Esophagus squamous epithelium (tissue), 5 donors: ENCODE results near the gene OTUD5. TPM values are rescaled to one million over a fixed set of nuclear protein-coding genes. Genes with fewer than 3 reads are reported as not detected.

Source experiments
- DNase-seq: peaks from one replicate; lab custom pipeline; 2025; lab: John Stamatoyannopoulos, UW
- H3K27ac ChIP-seq, 4 donors: fragments of 200-600 bp; sonication (generic); one replicate each; pipeline ENCODE4 v1.5.1; 2016 to 2019; ENCODE audit warnings: mild to moderate bottlenecking in 1 of 4
- H3K27me3 ChIP-seq, 4 donors: fragments of 200-600 bp; sonication (generic); 1 replicate in 3 of 4; 2 replicates in 1 of 4; pipeline versions ENCODE4 v1.5.1 to v1.6.0; 2017 to 2021; ENCODE audit warnings: antibody characterized with exemption in 1 of 4
- H3K36me3 ChIP-seq, 3 donors: fragments of 200-600 bp; sonication (generic); one replicate each; pipeline ENCODE4 v1.5.1; 2016 to 2019
- H3K4me1 ChIP-seq, 3 donors: fragments of 200-600 bp; sonication (generic); one replicate each; pipeline ENCODE4 v1.5.1; 2017 to 2019
- H3K4me3 ChIP-seq, 4 donors: fragments of 200-600 bp; sonication (generic); 1 replicate in 3 of 4; 2 replicates in 1 of 4; pipeline ENCODE4 v1.5.1; 2016 to 2019; ENCODE audit warnings: mild to moderate bottlenecking in 2 of 4, moderate library complexity in 1 of 4
- H3K9me3 ChIP-seq, 3 donors: fragments of 200-600 bp; sonication (generic); one replicate each; pipeline ENCODE4 v1.5.1; 2016 to 2019
- CTCF ChIP-seq, 6 experiments: fragments of 450-650 bp in 4 of 6; fragments of 200-600 bp in 2 of 6; sonication (generic) in 2 of 6; IDR thresholded peaks; one replicate each; pipeline ENCODE4 v1.5.1; 2016 to 2019; ENCODE audit warnings: antibody characterized with exemption in 6 of 6, mild to moderate bottlenecking in 4 of 6, moderate library complexity in 4 of 6
- POLR2A ChIP-seq, 4 donors: fragments of 450-650 bp; IDR thresholded peaks; one replicate each; pipeline ENCODE4 v1.6.1; 2017; ENCODE audit warnings: antibody characterized with exemption in 4 of 4, mild to moderate bottlenecking in 4 of 4, moderate library complexity in 3 of 4
- whole genome bisulfite sequencing, 2 donors: methylation state at CpG; one replicate each; pipeline ENCODE4 v1.1.5; 2018; 5-methylcytosine and 5-hydroxymethylcytosine counted together
- intact Hi-C: fragments of 100-400 bp; cut with DNase I; formaldehyde crosslinking; loops from one replicate; pipeline ENCODE4 v1.15.0; 2022
- total RNA-seq, 4 donors: library from RNA; depleted of rRNA; stranded (reverse); fragments of >200 nt; gene quantifications; one replicate each; pipeline ENCODE4 v1.1.0, GENCODE V29; 2016
- donor health status: DM: yes; HTN: yes; CAD: no.

Gene OTUD5
- total RNA-seq, 4 donors from 2014 or later, result 15.7 to 28.4 (median 24.3) TPM

GRCh38 chrX:48966796-48967579 is 9.6 kb upstream of the OTUD5 start:
- H3K27me3 ChIP-seq, result no peaks in the 10 kb centered on the region
- H3K36me3 ChIP-seq, result no peaks in the 10 kb centered on the region
- DNase-seq, result no peak
- H3K4me1 ChIP-seq, result peaks cover 0 to 8% (median 0%) of the 10 kb centered on the region in 3 donors
- no peaks in the 10 kb centered on the region for H3K9me3 ChIP-seq
- no peak overlapping the region for H3K4me3 ChIP-seq
- H3K27ac ChIP-seq, result no peak overlapping the region
- 78 to 83% methylated on average over 8 to 12 of the region's 15 CpGs for WGBS, 2 donors
- no peak for TF ChIP-seq CTCF (IDR thresholded peaks at IDR 0.05)
- TF ChIP-seq POLR2A (IDR thresholded peaks at IDR 0.05), result no peak
- intact Hi-C loops, result no loop called here

- no peaks in the 10 kb centered on the region for H3K4me1 ChIP-seq
- 87 to 88% methylated on average over 1 to 4 of the region's 14 CpGs for WGBS, 2 donors
- intact Hi-C loops, result no loop called here
Measured at GRCh38 chrX:48965959-48966358, 8.6 kb upstream of the OTUD5 start.

DNA sequence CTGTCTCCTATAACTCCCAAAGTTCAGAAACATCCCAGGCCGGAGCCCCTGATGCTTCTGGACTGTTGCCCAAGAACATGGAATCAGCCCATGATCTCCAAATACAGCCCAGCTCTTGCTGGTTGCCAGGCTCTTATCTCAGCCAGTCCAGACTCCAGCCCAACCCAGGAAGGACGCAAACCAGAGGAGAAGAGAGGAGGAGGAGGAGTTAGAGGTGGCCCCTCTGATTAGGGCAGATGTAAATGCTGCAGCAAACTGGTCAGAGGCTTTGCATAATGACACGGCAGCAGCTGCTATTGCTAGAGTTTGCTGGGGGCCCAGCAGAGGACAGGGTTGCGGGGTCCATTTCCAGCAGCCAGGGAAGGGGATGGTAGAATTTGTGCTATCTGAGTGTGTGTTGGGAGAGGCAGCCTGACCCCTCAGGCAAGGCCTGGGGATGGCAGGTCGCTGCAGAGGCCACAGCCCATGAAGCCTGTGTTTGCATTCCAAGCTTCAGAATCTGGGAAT is 4.2 kb upstream of the OTUD5 start:
- no peak for TF ChIP-seq CTCF (IDR thresholded peaks at IDR 0.05)
- peak in 1 of 4 donors; percentile 29 for TF ChIP-seq POLR2A (IDR thresholded peaks at IDR 0.05)
- 41 to 60% methylated on average over 1 to 5 of the region's 5 CpGs for WGBS, 2 donors
- H3K4me1 ChIP-seq, result peaks cover under 1 to 13% (median 4%) of the 10 kb centered on the region in 3 donors
- H3K36me3 ChIP-seq, result no peaks in the 10 kb centered on the region
- no peaks in the 10 kb centered on the region for H3K27me3 ChIP-seq
- no peaks in the 10 kb centered on the region for H3K9me3 ChIP-seq
- H3K27ac ChIP-seq, result peak overlapping the region in 1 of 4 donors; percentile 54
- intact Hi-C loops, result no loop called here
- DNase-seq, result no peak
- no peak overlapping the region for H3K4me3 ChIP-seq

More at GRCh38 chrX:48965959-48966358, 8.6 kb upstream of the OTUD5 start:
- H3K27ac ChIP-seq, result no peak overlapping the region
- H3K27me3 ChIP-seq, result no peaks in the 10 kb centered on the region
- DNase-seq, result no peak
- no peaks in the 10 kb centered on the region for H3K9me3 ChIP-seq
- TF ChIP-seq POLR2A (IDR thresholded peaks at IDR 0.05), result no peak
- no peak for TF ChIP-seq CTCF (IDR thresholded peaks at IDR 0.05)
- H3K4me3 ChIP-seq, result no peak overlapping the region
- H3K36me3 ChIP-seq, result no peaks in the 10 kb centered on the region

GRCh38 chrX:48960291-48960690 is 2.9 kb upstream of the OTUD5 start:
- intact Hi-C loops, result no loop called here
- TF ChIP-seq CTCF (IDR thresholded peaks at IDR 0.05), result no peak
- TF ChIP-seq POLR2A (IDR thresholded peaks at IDR 0.05), result no peak
- H3K9me3 ChIP-seq, result no peaks in the 10 kb centered on the region
- H3K4me3 ChIP-seq, result no peak overlapping the region
- H3K27ac ChIP-seq, result peak overlapping the region in 1 of 4 donors; percentile 96
- H3K4me1 ChIP-seq, result peaks cover 5 to 26% (median 10%) of the 10 kb centered on the region in 3 donors
- H3K36me3 ChIP-seq, result peaks cover 0 to 7% (median 0%) of the 10 kb centered on the region in 3 donors
- no peak for DNase-seq
- 81 to 100% methylated on average over 2 of the region's 2 CpGs for WGBS, 2 donors
- H3K27me3 ChIP-seq, result no peaks in the 10 kb centered on the region

DNA sequence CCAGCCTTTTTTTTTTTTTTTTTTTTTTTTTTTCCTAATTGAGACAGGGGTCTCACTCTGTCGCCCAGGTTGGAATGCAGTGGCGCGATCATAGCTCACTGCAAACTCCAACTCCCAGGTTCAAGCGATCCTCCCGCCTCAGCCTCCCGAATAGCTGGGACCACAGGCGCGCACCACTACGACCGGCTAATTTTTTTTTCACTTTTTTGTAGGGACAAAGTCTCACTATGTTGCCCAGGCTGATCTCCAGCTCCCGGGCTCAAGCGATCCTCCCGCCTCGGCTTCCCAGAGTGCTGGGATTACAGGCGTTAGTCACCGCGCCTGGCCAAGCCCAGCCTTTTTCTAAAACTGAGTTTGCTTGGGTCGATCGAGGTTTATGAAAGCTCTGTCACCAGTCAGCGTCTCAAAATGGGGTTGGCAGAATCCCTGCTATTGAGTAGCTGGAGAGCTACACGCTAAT is 1.3 kb upstream of the OTUD5 start:
- intact Hi-C loops, result no loop called here
- H3K27me3 ChIP-seq, result no peaks in the 10 kb centered on the region
- H3K27ac ChIP-seq, result peak overlapping the region; percentile 90 to 96 (median 94)
- H3K36me3 ChIP-seq, result peaks cover 0 to 22% (median 0%) of the 10 kb centered on the region in 3 donors
- WGBS, 2 donors, result 1 to 44% methylated on average over 19 to 21 of the region's 21 CpGs
- peak overlapping the region; percentile 25 to 80 (median 62) for H3K4me3 ChIP-seq
- peaks cover 5 to 43% (median 23%) of the 10 kb centered on the region in 3 donors for H3K4me1 ChIP-seq
- TF ChIP-seq POLR2A (IDR thresholded peaks at IDR 0.05) (no peak), CTCF (IDR thresholded peaks at IDR 0.05) (no peak)
- no peaks in the 10 kb centered on the region for H3K9me3 ChIP-seq
- DNase-seq, result no peak
